Neural cell (in vitro differentiated cells): ENCODE measurements around the gene ADM2. TPM values are rescaled to one million over a fixed set of nuclear protein-coding genes. Genes with fewer than 3 reads are reported as not detected.

Experiments
- H2AFZ ChIP-seq: fragments of 200-600, 300-800 bp; sonication (generic), shearing (Covaris generic); 2 replicates; pipeline ENCODE4 v1.6.0; 2014; ENCODE audit warnings: low read depth, mild to moderate bottlenecking, antibody characterized with exemption, low read length, moderate library complexity
- H3F3A ChIP-seq: fragments of 200-600 bp; shearing (Covaris generic); 2 replicates; pipeline ENCODE4 v1.6.1; 2016; ENCODE audit warnings: mild to moderate bottlenecking, moderate library complexity, mixed read lengths, antibody characterized with exemption, low read length; ENCODE audit not compliant: insufficient read depth, poor library complexity, severe bottlenecking
- H3K27ac ChIP-seq: fragments of 200-600, 300-800 bp; sonication (generic), shearing (Covaris generic); 2 replicates; pipeline ENCODE4 v1.5.1; 2014; ENCODE audit warnings: mild to moderate bottlenecking, low read length, moderate library complexity
- H3K27me3 ChIP-seq: fragments of 300-800, 200-600 bp; sonication (generic), shearing (Covaris generic); 2 replicates; pipeline ENCODE4 v1.6.0; 2014; ENCODE audit warnings: mild to moderate bottlenecking, low read depth, low read length, moderate library complexity; ENCODE audit not compliant: insufficient read depth
- H3K36me3 ChIP-seq: fragments of 300-800, 200-600 bp; sonication (generic), shearing (Covaris generic); 2 replicates; pipeline ENCODE4 v1.5.1; 2014; ENCODE audit warnings: mild to moderate bottlenecking, antibody characterized with exemption, low read length, moderate library complexity; ENCODE audit not compliant: insufficient read depth
- H3K4me2 ChIP-seq: fragments of 300-800, 200-600 bp; sonication (generic), shearing (Covaris generic); 2 replicates; pipeline ENCODE4 v1.6.0; 2014; ENCODE audit warnings: mild to moderate bottlenecking, low read length
- H3K4me3 ChIP-seq: fragments of 300-800, 200-600 bp; sonication (generic), shearing (Covaris generic); 2 replicates; pipeline ENCODE4 v1.5.1; 2014; ENCODE audit warnings: mild to moderate bottlenecking, low read length, moderate library complexity
- H3K79me2 ChIP-seq: fragments of 200-600 bp; shearing (Covaris generic); replicated peaks from 2 replicates; pipeline ENCODE4 v1.6.0; 2014; ENCODE audit warnings: mild to moderate bottlenecking, low read length, moderate library complexity; ENCODE audit not compliant: insufficient read depth
- H3K9ac ChIP-seq: fragments of 300-800, 200-600 bp; sonication (generic), shearing (Covaris generic); 2 replicates; pipeline ENCODE4 v1.6.1; 2016; ENCODE audit warnings: mild to moderate bottlenecking, low read length, mixed read lengths
- H3K9me2 ChIP-seq: fragments of 200-600 bp; shearing (Covaris generic); 2 replicates; pipeline ENCODE4 v1.6.1; 2016; ENCODE audit warnings: mild to moderate bottlenecking, low read length, mixed read lengths; ENCODE audit not compliant: insufficient read depth
- H3K9me3 ChIP-seq: fragments of 200-600, 300-800 bp; sonication (generic), shearing (Covaris generic); 2 replicates; pipeline ENCODE4 v1.6.1; 2016; ENCODE audit warnings: mild to moderate bottlenecking, mixed run types, low read length, moderate library complexity, mixed read lengths
- H4K20me1 ChIP-seq: fragments of 200-600 bp; shearing (Covaris generic); 2 replicates; pipeline ENCODE4 v1.6.1; 2016; ENCODE audit warnings: mild to moderate bottlenecking, mixed run types; ENCODE audit not compliant: insufficient read depth
- CTCF ChIP-seq: fragments of 450-650 bp; IDR thresholded peaks from 2 replicates; pipeline ENCODE4 v1.5.1; 2014; ENCODE audit warnings: antibody characterized with exemption, mild to moderate bottlenecking, moderate library complexity; ENCODE audit not compliant: poor library complexity, severe bottlenecking
- EP300 ChIP-seq: fragments of 450-650 bp; conservative IDR thresholded peaks from 2 replicates; pipeline ENCODE4 v1.6.1; 2014; ENCODE audit warnings: antibody characterized with exemption, mild to moderate bottlenecking, moderate library complexity; ENCODE audit not compliant: poor library complexity, severe bottlenecking
- EZH2 ChIP-seq: fragments of 200-600, 300-800 bp; shearing (Covaris generic), sonication (generic); IDR thresholded peaks from 2 replicates; pipeline ENCODE4 v1.6.1; 2014; ENCODE audit warnings: antibody characterized with exemption, low read length, borderline replicate concordance, mild to moderate bottlenecking; ENCODE audit not compliant: insufficient read depth, poor library complexity, severe bottlenecking
- MXI1 ChIP-seq: fragments of 450-650 bp; conservative IDR thresholded peaks from 2 replicates; pipeline ENCODE4 v1.6.1; 2014; ENCODE audit warnings: antibody characterized with exemption, mild to moderate bottlenecking; ENCODE audit not compliant: poor library complexity, severe bottlenecking
- POLR2AphosphoS5 ChIP-seq: IDR thresholded peaks from 2 replicates; pipeline ENCODE4 v1.6.1; 2012
- RAD21 ChIP-seq: fragments of 450-650 bp; conservative IDR thresholded peaks from 2 replicates; pipeline ENCODE4 v1.6.1; 2014; ENCODE audit warnings: antibody characterized with exemption, mild to moderate bottlenecking, moderate library complexity
- REST ChIP-seq: IDR thresholded peaks from 2 replicates; pipeline ENCODE4 v1.6.1; 2012; ENCODE audit warnings: borderline replicate concordance
- SMC3 ChIP-seq: fragments of 450-650 bp; conservative IDR thresholded peaks from 2 replicates; pipeline ENCODE4 v1.6.1; 2014; ENCODE audit warnings: antibody characterized with exemption, mild to moderate bottlenecking, moderate library complexity; ENCODE audit not compliant: poor library complexity
- TAF1 ChIP-seq: IDR thresholded peaks from 2 replicates; pipeline ENCODE4 v1.6.1; 2012; ENCODE audit warnings: low read depth
- polyA plus RNA-seq: library from polyadenylated mRNA; depleted of rRNA; stranded (reverse); fragments of >200 nt; gene quantifications from 2 replicates; pipeline ENCODE4 v1.2.3, GENCODE V29; 2014

ADM2 gene
- polyA plus RNA-seq, 1 donor from 2014 or later, result not detected

GRCh38 chr22:50459496-50460140, 21.7 kb upstream of the ADM2 start:
- no peaks in the 10 kb centered on the region for H3K9me2 ChIP-seq
- H3K4me2 ChIP-seq, result no peak overlapping the region
- no peaks in the 10 kb centered on the region for H3K79me2 ChIP-seq
- TF ChIP-seq EZH2 (no peak), MXI1 (no peak), TAF1 (no peak), REST (no peak), CTCF (no peak), RAD21 (no peak), EP300 (no peak), POLR2AphosphoS5 (no peak), SMC3 (no peak)
- no peak overlapping the region for H2AFZ ChIP-seq
- H3K27ac ChIP-seq, result no peak overlapping the region
- H3K4me3 ChIP-seq, result no peak overlapping the region
- no peaks in the 10 kb centered on the region for H3K9me3 ChIP-seq
- no peaks in the 10 kb centered on the region for H4K20me1 ChIP-seq
- H3K27me3 ChIP-seq, result no peaks in the 10 kb centered on the region
- no peaks in the 10 kb centered on the region for H3F3A ChIP-seq
- no peaks in the 10 kb centered on the region for H3K36me3 ChIP-seq
- H3K9ac ChIP-seq, result no peak overlapping the region

GRCh38 chr22:50460938-50461337, 20.4 kb upstream of the ADM2 start:
- Histone ChIP-seq H3K27ac (no peak overlapping the region), H3K36me3 (no peaks in the 10 kb centered on the region), H3K4me2 (no peak overlapping the region), H3F3A (no peaks in the 10 kb centered on the region), H3K9ac (no peak overlapping the region), H3K9me2 (no peaks in the 10 kb centered on the region), H3K9me3 (no peaks in the 10 kb centered on the region), H3K4me3 (no peak overlapping the region), H3K79me2 (no peaks in the 10 kb centered on the region), H3K27me3 (no peaks in the 10 kb centered on the region), H2AFZ (no peak overlapping the region), H4K20me1 (no peaks in the 10 kb centered on the region)
- no peak for TF ChIP-seq REST
- no peak for TF ChIP-seq EP300
- TF ChIP-seq TAF1, result no peak
- no peak for TF ChIP-seq CTCF
- no peak for TF ChIP-seq SMC3
- TF ChIP-seq EZH2, result no peak
